GDM1 (cell line): ENCODE results near the gene ZNF18.
"Not testable (repeated sequence)": the region's sequence is repeated elsewhere in the genome, so short reads cannot be mapped to it uniquely, and the experiment has no call there.

Source experiments
- DNase-seq: peaks from one replicate; lab custom pipeline; 2025; lab: John Stamatoyannopoulos, UW

Gene ZNF18

GRCh38 chr17:11986179-11986941 is 10.9 kb downstream of the ZNF18 start:
- no peak for DNase-seq

GRCh38 chr17:11981862-11982261 is 15.4 kb downstream of the ZNF18 start:
- DNase-seq, result no peak

- no peak for DNase-seq
Measured at GRCh38 chr17:11980813-11981212, 16.5 kb downstream of the ZNF18 start.

- no peak for DNase-seq
Measured at GRCh38 chr17:11979795-11980194, 17.5 kb downstream of the ZNF18 start.

- DNase-seq, result not testable (repeated sequence)
Measured at GRCh38 chr17:11972741-11973140, 24.5 kb downstream of the ZNF18 start.

- DNase-seq, result no peak
Measured at GRCh38 chr17:11969565-11969964, 27.7 kb downstream of the ZNF18 start.

- DNase-seq, result no peak
Measured at GRCh38 chr17:11954936-11955335, 42.3 kb downstream of the ZNF18 start.

GRCh38 chr17:11953924-11954323 is 43.4 kb downstream of the ZNF18 start:
- DNase-seq, result no peak

GRCh38 chr17:11952610-11953009 is 44.7 kb downstream of the ZNF18 start:
- no peak for DNase-seq

- DNase-seq, result no peak
Measured at GRCh38 chr17:11950771-11951519, 46.3 kb downstream of the ZNF18 start.

- DNase-seq, result not testable (repeated sequence)
Measured at GRCh38 chr17:11949571-11949970, 47.7 kb downstream of the ZNF18 start.

GRCh38 chr17:11948789-11949188 is 48.5 kb downstream of the ZNF18 start:
- DNase-seq, result no peak

- DNase-seq, result no peak
Measured at GRCh38 chr17:11944587-11944986, 52.7 kb downstream of the ZNF18 start.

GRCh38 chr17:11943759-11944347 is 53.4 kb downstream of the ZNF18 start:
- no peak for DNase-seq

GRCh38 chr17:11943086-11943485 is 54.2 kb downstream of the ZNF18 start:
- not testable (repeated sequence) for DNase-seq

- no peak for DNase-seq
Measured at GRCh38 chr17:11940904-11941303, 56.4 kb downstream of the ZNF18 start.

- DNase-seq, result no peak
Measured at GRCh38 chr17:11935734-11936406, 61.4 kb downstream of the ZNF18 start.

- no peak for DNase-seq
Measured at GRCh38 chr17:11932337-11932898, 64.9 kb downstream of the ZNF18 start.

- no peak for DNase-seq
Measured at GRCh38 chr17:11928436-11928835, 68.8 kb downstream of the ZNF18 start.
